Limb (tissue), 2 donors: ENCODE data around the gene ADD1.

Experiments
- DNase-seq, 2 donors: peaks; one replicate each; pipeline ENCODE4 v3.0.0-alpha.2; 2016; ENCODE audit errors: extremely low spot score in 2 of 2

The ADD1 gene

GRCh38 chr4:2859514-2859913 lies 15.9 kb downstream of the ADD1 start:
- DNase-seq, result no peak

GRCh38 chr4:2860391-2861348 lies 17.0 kb downstream of the ADD1 start:
- no peak for DNase-seq

- DNase-seq, result no peak
These were observed 18.2 kb downstream of the ADD1 start for GRCh38 chr4:2861631-2862436.

GRCh38 chr4:2862528-2862927 lies 18.9 kb downstream of the ADD1 start:
- no peak for DNase-seq

- DNase-seq, result no peak
These were observed 20.0 kb downstream of the ADD1 start for GRCh38 chr4:2863649-2864048.

GRCh38 chr4:2865196-2865780 lies 21.6 kb downstream of the ADD1 start:
- DNase-seq, result no peak

GRCh38 chr4:2866160-2866861 lies 22.7 kb downstream of the ADD1 start:
- DNase-seq, result no peak

- no peak for DNase-seq
These were observed 23.2 kb downstream of the ADD1 start for GRCh38 chr4:2866891-2867290.

GRCh38 chr4:2867758-2868491 lies 24.3 kb downstream of the ADD1 start:
- no peak for DNase-seq

- DNase-seq, result no peak
These were observed 25.3 kb downstream of the ADD1 start for GRCh38 chr4:2868877-2869487.

- no peak for DNase-seq
These were observed 26.0 kb downstream of the ADD1 start for GRCh38 chr4:2869659-2870058.

- DNase-seq, result no peak
These were observed 26.4 kb downstream of the ADD1 start for GRCh38 chr4:2870082-2870481.

- no peak for DNase-seq
These were observed 27.8 kb downstream of the ADD1 start for GRCh38 chr4:2871466-2871865.

GRCh38 chr4:2871911-2872310 lies 28.3 kb downstream of the ADD1 start:
- no peak for DNase-seq

GRCh38 chr4:2873329-2873728 lies 29.7 kb downstream of the ADD1 start:
- no peak for DNase-seq

- DNase-seq, result no peak
These were observed 31.2 kb downstream of the ADD1 start for GRCh38 chr4:2874861-2875260.

- no peak for DNase-seq
These were observed 31.9 kb downstream of the ADD1 start for GRCh38 chr4:2875556-2875955.

- DNase-seq, result no peak
These were observed 34.7 kb downstream of the ADD1 start for GRCh38 chr4:2878346-2878745.

GRCh38 chr4:2879026-2879425 lies 35.4 kb downstream of the ADD1 start:
- no peak for DNase-seq

GRCh38 chr4:2881431-2881830 lies 37.8 kb downstream of the ADD1 start:
- DNase-seq, result no peak
